Keratinocyte (primary cell): ENCODE data around the gene IFNA4. TPM values are rescaled to one million over a fixed set of nuclear protein-coding genes. Genes with fewer than 3 reads are reported as not detected.

Experiments used
- DNase-seq: peaks from one replicate; pipeline ENCODE4 v3.0.0-alpha.2; 2011; ENCODE audit warnings: low read depth, missing footprints, low spot score
- FAIRE-seq: peaks from 2 replicates; lab custom pipeline; 2011; peaks lifted over from hg19 to GRCh38; lab: Jason Lieb, UNC
- H2AFZ ChIP-seq: 2 replicates; pipeline ENCODE4 v1.6.0; 2012; ENCODE audit warnings: low read length, control low read depth, inconsistent platforms; ENCODE audit not compliant: control insufficient read depth
- H3K27ac ChIP-seq: 2 replicates; pipeline ENCODE4 v1.5.1; 2011; ENCODE audit warnings: low read length; ENCODE audit not compliant: control insufficient read depth, insufficient read depth
- H3K27me3 ChIP-seq: 3 replicates; pipeline ENCODE4 v1.6.0; 2011; ENCODE audit warnings: low read length; ENCODE audit not compliant: control insufficient read depth, insufficient read depth; ENCODE audit errors: extremely low read depth
- H3K36me3 ChIP-seq, 2 experiments: 2 replicates in 1 of 2; 3 replicates in 1 of 2; pipeline ENCODE4 v1.5.1; 2011; ENCODE audit warnings: low read length in 2 of 2, mild to moderate bottlenecking in 1 of 2; ENCODE audit not compliant: control insufficient read depth in 2 of 2, insufficient read depth in 2 of 2; ENCODE audit errors: extremely low read depth in 1 of 2
- H3K4me1 ChIP-seq: 3 replicates; pipeline ENCODE4 v1.5.1; 2011; ENCODE audit warnings: low read length; ENCODE audit not compliant: control insufficient read depth, insufficient read depth; ENCODE audit errors: extremely low read depth
- H3K4me2 ChIP-seq: 3 replicates; pipeline ENCODE4 v1.6.0; 2011; ENCODE audit warnings: low read depth, low read length; ENCODE audit not compliant: control insufficient read depth, insufficient read depth; ENCODE audit errors: extremely low read depth
- H3K4me3 ChIP-seq, 3 experiments: fragments of 200-600 bp in 1 of 3; sonication (generic) in 1 of 3; 2 replicates in 2 of 3; 3 replicates in 1 of 3; pipeline ENCODE4 v1.5.1; 2011 to 2016; ENCODE audit warnings: low read length in 3 of 3, mild to moderate bottlenecking in 3 of 3, control low read depth in 2 of 3, inconsistent platforms in 1 of 3, low read depth in 1 of 3, mixed read lengths in 1 of 3, mixed run types in 1 of 3, moderate library complexity in 1 of 3; ENCODE audit not compliant: control insufficient read depth in 2 of 3, insufficient read depth in 2 of 3; ENCODE audit errors: extremely low read depth in 1 of 3
- H3K79me2 ChIP-seq: 2 replicates; pipeline ENCODE4 v1.6.0; 2012; ENCODE audit warnings: low read length; ENCODE audit not compliant: control insufficient read depth, insufficient read depth
- H3K9ac ChIP-seq: 3 replicates; pipeline ENCODE4 v1.6.0; 2011; ENCODE audit warnings: low read length; ENCODE audit not compliant: control insufficient read depth, insufficient read depth; ENCODE audit errors: extremely low read depth
- H3K9me1 ChIP-seq: 3 replicates; pipeline ENCODE4 v1.6.0; 2011; ENCODE audit warnings: low read length; ENCODE audit not compliant: control insufficient read depth, insufficient read depth; ENCODE audit errors: extremely low read depth
- H3K9me3 ChIP-seq: 2 replicates; pipeline ENCODE4 v1.5.1; 2012; ENCODE audit warnings: low read depth, low read length; ENCODE audit not compliant: control insufficient read depth
- H4K20me1 ChIP-seq: 3 replicates; pipeline ENCODE4 v1.6.0; 2011; ENCODE audit warnings: low read length; ENCODE audit not compliant: control insufficient read depth, insufficient read depth; ENCODE audit errors: extremely low read depth
- EZH2 ChIP-seq: IDR thresholded peaks from one replicate; pipeline ENCODE4 v1.6.1; 2012; ENCODE audit warnings: inconsistent platforms, mild to moderate bottlenecking, low read length, moderate library complexity
- dilution Hi-C: fragments of 300-500 bp; cut with MboI; formaldehyde crosslinking; loops from one replicate; pipeline ENCODE4 v1.7.0; 2020; ENCODE audit warnings: low sequenced_read_pairs; ENCODE audit not compliant: extremely low pct_ligation_motif_present
- polyA plus RNA-seq, 5 experiments: library from polyadenylated mRNA; depleted of rRNA in 3 of 5; stranded (reverse) in 3 of 5; stranded (forward) in 1 of 5; unstranded in 1 of 5; fragments of >200 nt; gene quantifications; 1 replicate in 1 of 5; 2 replicates in 3 of 5; 3 replicates in 1 of 5; pipeline versions ENCODE4 v1.2.1 to v1.2.3, GENCODE V29; 2011 to 2012; ENCODE audit warnings: missing spikeins in 2 of 5, low read depth in 1 of 5, low replicate concordance in 1 of 5
- TF ChIP-seq, protein P1 (sequence below), 3 experiments: IDR thresholded peaks in 1 of 3; conservative IDR thresholded peaks in 1 of 3; optimal IDR thresholded peaks in 1 of 3; 2 replicates in 2 of 3; 3 replicates in 1 of 3; pipeline versions ENCODE3 to v1.5.1; 2011; ENCODE audit warnings: low read length in 3 of 3, mild to moderate bottlenecking in 3 of 3, moderate library complexity in 2 of 3, control low read depth in 1 of 3, inconsistent platforms in 1 of 3; ENCODE audit not compliant: insufficient read depth in 2 of 3; ENCODE audit errors: extremely low read depth in 1 of 3

Gene IFNA4
- polyA plus RNA-seq, 1 donor (not counting 4 experiments of a cell fraction or from before 2014, with no cell fraction given) = not detected

- H3K9me1 ChIP-seq = no peaks in the 10 kb centered on the region
- no peaks in the 10 kb centered on the region for H3K4me1 ChIP-seq
- dilution Hi-C loops = no loop called here
- no peaks in the 10 kb centered on the region for H3K36me3 ChIP-seq
- H4K20me1 ChIP-seq = no peaks in the 10 kb centered on the region
- TF ChIP-seq, protein P1, sequence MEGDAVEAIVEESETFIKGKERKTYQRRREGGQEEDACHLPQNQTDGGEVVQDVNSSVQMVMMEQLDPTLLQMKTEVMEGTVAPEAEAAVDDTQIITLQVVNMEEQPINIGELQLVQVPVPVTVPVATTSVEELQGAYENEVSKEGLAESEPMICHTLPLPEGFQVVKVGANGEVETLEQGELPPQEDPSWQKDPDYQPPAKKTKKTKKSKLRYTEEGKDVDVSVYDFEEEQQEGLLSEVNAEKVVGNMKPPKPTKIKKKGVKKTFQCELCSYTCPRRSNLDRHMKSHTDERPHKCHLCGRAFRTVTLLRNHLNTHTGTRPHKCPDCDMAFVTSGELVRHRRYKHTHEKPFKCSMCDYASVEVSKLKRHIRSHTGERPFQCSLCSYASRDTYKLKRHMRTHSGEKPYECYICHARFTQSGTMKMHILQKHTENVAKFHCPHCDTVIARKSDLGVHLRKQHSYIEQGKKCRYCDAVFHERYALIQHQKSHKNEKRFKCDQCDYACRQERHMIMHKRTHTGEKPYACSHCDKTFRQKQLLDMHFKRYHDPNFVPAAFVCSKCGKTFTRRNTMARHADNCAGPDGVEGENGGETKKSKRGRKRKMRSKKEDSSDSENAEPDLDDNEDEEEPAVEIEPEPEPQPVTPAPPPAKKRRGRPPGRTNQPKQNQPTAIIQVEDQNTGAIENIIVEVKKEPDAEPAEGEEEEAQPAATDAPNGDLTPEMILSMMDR (optimal IDR thresholded peaks at IDR 0.05 in 1 of 3, IDR thresholded peaks at IDR 0.05 in 1 of 3, conservative IDR thresholded peaks at IDR 0.05 in 1 of 3; ENCODE audit: extremely low read depth in 1 of 3, insufficient read depth in 2 of 3, low read length in 3 of 3) = no peak
- TF ChIP-seq EZH2 = no peak
- no peaks in the 10 kb centered on the region for H3K9me3 ChIP-seq
- H3K9ac ChIP-seq = no peak overlapping the region
- DNase-seq = no peak
- no peaks in the 10 kb centered on the region for H3K79me2 ChIP-seq
- H3K4me3 ChIP-seq = no peak overlapping the region
- H3K27ac ChIP-seq = no peak overlapping the region
- FAIRE-seq = peak; percentile 71
- H2AFZ ChIP-seq = no peak overlapping the region
- no peak overlapping the region for H3K4me2 ChIP-seq
- peaks cover 3% of the 10 kb centered on the region for H3K27me3 ChIP-seq
Measured at GRCh38 chr9:21160178-21160577, 27.2 kb downstream of the IFNA4 start.

DNA sequence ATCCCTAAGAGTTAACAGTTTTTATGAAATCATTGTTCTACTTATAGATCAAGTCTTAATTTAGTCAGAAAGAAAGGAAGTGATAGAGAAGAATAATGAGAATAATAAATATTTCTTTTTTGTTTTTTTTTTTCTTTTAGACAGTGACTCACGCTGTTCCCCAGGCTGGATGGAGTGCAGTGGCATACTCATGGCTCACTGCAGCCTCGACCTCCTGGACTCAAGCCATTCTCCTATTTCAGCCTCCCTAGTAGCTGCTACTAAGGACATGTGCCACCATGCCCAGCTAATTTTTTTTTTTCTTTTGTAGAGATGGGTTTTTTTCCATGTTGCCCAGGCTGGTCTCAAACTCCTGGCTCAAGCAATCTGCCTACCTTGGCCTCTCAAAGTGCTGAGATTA, 31.9 kb downstream of the IFNA4 start:
- H3K27me3 ChIP-seq = no peaks in the 10 kb centered on the region
- no peak overlapping the region for H3K27ac ChIP-seq
- no peak for FAIRE-seq
- dilution Hi-C loops = no loop called here
- no peaks in the 10 kb centered on the region for H3K9me3 ChIP-seq
- no peaks in the 10 kb centered on the region for H3K4me1 ChIP-seq
- TF ChIP-seq EZH2 = no peak
- TF ChIP-seq, protein P1 (optimal IDR thresholded peaks at IDR 0.05 in 1 of 3, IDR thresholded peaks at IDR 0.05 in 1 of 3, conservative IDR thresholded peaks at IDR 0.05 in 1 of 3; ENCODE audit: extremely low read depth in 1 of 3, insufficient read depth in 2 of 3, low read length in 3 of 3) = no peak
- H3K9ac ChIP-seq = no peak overlapping the region
- no peak overlapping the region for H3K4me2 ChIP-seq
- no peak overlapping the region for H2AFZ ChIP-seq
- DNase-seq = no peak
- no peaks in the 10 kb centered on the region for H3K36me3 ChIP-seq
- H4K20me1 ChIP-seq = no peaks in the 10 kb centered on the region
- no peak overlapping the region for H3K4me3 ChIP-seq
- H3K9me1 ChIP-seq = no peaks in the 10 kb centered on the region
- no peaks in the 10 kb centered on the region for H3K79me2 ChIP-seq
